Stomach (tissue), 4 donors: ENCODE results near the gene RBL2.

Source experiments
- CTCF ChIP-seq, 7 experiments: fragments of 450-650 bp in 4 of 7; fragments of 200-600 bp in 3 of 7; sonication (generic) in 3 of 7; IDR thresholded peaks; one replicate each; pipeline ENCODE4 v1.5.1; 2016 to 2019; ENCODE audit warnings: antibody characterized with exemption in 7 of 7, control low read depth in 2 of 7, mild to moderate bottlenecking in 1 of 7
- EP300 ChIP-seq: sonication (generic); formaldehyde crosslinking; IDR thresholded peaks from one replicate; pipeline ENCODE4 v1.6.1; 2017; ENCODE audit warnings: antibody characterized with exemption
- POLR2A ChIP-seq, 4 donors: fragments of 450-650 bp; IDR thresholded peaks; one replicate each; pipeline ENCODE4 v1.6.1; 2016; ENCODE audit warnings: antibody characterized with exemption in 4 of 4, control low read depth in 2 of 4, mild to moderate bottlenecking in 1 of 4, moderate library complexity in 1 of 4
- POLR2AphosphoS5 ChIP-seq, 3 donors: sonication (generic); formaldehyde crosslinking; IDR thresholded peaks; one replicate each; pipeline ENCODE4 v1.6.1; 2016; ENCODE audit warnings: antibody characterized with exemption in 3 of 3

- no peak for TF ChIP-seq CTCF (IDR thresholded peaks at IDR 0.05)
- TF ChIP-seq POLR2AphosphoS5 (IDR thresholded peaks at IDR 0.05): no peak
- no peak for TF ChIP-seq POLR2A (IDR thresholded peaks at IDR 0.05)
- no peak for TF ChIP-seq EP300
Measured at GRCh38 chr16:53428681-53429080, 5.6 kb upstream of the RBL2 start.
